ENCODE measurements around the gene CLIC3. TPM values are rescaled to one million over a fixed set of nuclear protein-coding genes. Genes with fewer than 3 reads are reported as not detected.

The CLIC3 gene
- total RNA-seq, 2 donors from 2014 or later, result 4.3 to 38.2 TPM

DNA sequence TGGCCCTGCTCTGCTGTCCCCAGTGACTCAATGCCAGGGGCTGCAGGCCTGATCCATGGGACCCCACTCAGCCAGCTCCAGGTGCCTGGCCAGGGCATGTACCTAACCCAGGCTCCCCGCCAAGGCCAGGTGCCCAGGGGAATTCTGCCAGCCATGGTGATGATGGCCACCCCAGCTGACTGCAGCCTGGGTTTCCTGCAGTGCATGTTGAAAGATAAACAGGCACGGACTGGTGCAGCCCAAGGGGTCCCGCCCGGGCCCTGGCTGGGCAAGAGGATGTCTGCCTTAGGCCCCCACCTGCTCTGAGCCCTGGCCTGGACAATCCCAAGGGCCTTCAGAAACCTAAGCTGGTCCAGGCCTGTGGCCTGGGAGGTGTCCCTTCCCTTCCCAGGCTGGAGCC is 30.5 kb upstream of the CLIC3 start:
- peak overlapping the region in 1 of 2 donors; percentile 31 for H3K27ac Mint-ChIP-seq
- ATAC-seq (no peak), DNase-seq (ENCODE audit: low spot score) (no peak)
- H3K36me3 Mint-ChIP-seq, result no peaks in the 10 kb centered on the region
- H3K4me3 Mint-ChIP-seq, result peak overlapping the region; percentile 87
- no peaks in the 10 kb centered on the region for H3K27me3 Mint-ChIP-seq
- H3K9me3 Mint-ChIP-seq, result no peaks in the 10 kb centered on the region
- peaks cover 19 to 30% of the 10 kb centered on the region in 2 donors for H3K4me1 Mint-ChIP-seq (ENCODE audit: low read depth in 2 of 2)

DNA sequence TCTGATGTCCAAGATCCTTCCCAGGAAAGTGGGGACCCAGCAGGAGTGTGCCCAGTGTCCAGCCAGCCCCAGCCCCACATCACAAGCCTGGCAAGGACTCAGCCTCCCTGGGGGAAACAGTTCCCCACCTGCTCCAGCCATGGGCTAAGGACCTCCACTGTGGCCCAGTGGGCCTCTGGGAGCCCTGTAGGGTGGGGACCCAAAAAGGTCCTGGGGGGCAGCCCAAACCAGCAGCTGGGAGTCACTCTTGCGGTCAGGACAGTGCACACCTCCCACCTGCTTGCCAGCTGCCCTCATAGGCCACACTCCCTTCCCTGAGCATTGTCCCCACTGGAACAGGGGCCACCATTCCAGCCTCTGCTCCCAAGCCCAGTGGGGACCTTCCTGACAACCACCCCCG is 30.0 kb upstream of the CLIC3 start:
- ATAC-seq (no peak), DNase-seq (ENCODE audit: low spot score) (no peak)
- Mint-ChIP-seq H3K4me3 (peak overlapping the region; percentile 27), H3K36me3 (no peaks in the 10 kb centered on the region), H3K27ac (no peak overlapping the region), H3K9me3 (no peaks in the 10 kb centered on the region), H3K27me3 (no peaks in the 10 kb centered on the region), H3K4me1 (ENCODE audit: low read depth in 2 of 2) (peaks cover 17 to 29% of the 10 kb centered on the region in 2 donors)

DNA sequence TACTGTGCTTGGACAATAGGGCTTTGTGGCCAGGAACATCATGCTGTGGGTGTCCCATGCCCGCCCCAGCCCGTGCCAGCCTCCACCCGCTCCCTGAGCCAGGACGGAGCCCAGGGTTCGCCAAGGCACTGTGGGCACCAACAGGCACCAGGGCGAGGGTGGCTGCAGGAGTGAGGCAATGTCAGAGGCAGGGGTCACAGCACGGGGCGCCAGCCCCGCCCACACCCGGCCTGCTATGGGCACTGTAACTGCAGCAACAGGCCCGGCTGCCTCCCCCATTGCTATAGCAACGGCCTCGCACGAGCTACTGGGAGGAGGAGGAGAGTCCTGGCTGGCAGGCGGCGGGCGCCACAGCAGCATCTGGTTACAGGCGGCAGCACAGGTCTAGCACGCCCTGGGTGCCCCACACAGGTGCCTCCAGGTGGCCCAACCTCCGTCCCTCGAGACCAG is 29.2 kb upstream of the CLIC3 start:
- no peaks in the 10 kb centered on the region for H3K9me3 Mint-ChIP-seq
- no peak overlapping the region for H3K27ac Mint-ChIP-seq
- H3K4me3 Mint-ChIP-seq, result no peak overlapping the region
- DNase-seq (ENCODE audit: low spot score), result no peak
- peaks cover 12 to 26% of the 10 kb centered on the region in 2 donors for H3K4me1 Mint-ChIP-seq (ENCODE audit: low read depth in 2 of 2)
- no peak for ATAC-seq
- no peaks in the 10 kb centered on the region for H3K36me3 Mint-ChIP-seq
- no peaks in the 10 kb centered on the region for H3K27me3 Mint-ChIP-seq

DNA sequence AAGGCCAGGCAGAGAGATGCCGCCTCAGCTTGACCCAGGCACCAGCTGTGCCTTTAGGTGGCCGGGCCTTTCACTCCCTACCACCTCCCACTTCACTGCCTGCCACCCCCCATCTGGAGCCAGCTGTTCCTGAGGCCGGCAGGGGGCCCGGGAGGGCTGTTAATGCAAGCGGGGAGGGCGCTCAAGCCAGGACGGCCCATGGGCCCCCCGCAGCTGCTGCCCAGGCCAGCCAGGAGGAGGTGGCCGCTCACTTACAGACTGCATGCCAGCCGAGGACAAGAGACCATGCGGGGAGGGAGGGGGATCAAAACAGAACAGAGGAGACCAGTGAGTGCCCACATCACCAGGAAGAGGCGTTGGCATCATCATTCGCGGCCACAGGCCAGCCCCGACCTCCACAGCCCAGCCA is 27.2 kb upstream of the CLIC3 start:
- H3K4me1 Mint-ChIP-seq (ENCODE audit: low read depth in 2 of 2), result peaks cover 0 to 12% of the 10 kb centered on the region in 2 donors
- no peaks in the 10 kb centered on the region for H3K36me3 Mint-ChIP-seq
- ATAC-seq, result no peak

DNA sequence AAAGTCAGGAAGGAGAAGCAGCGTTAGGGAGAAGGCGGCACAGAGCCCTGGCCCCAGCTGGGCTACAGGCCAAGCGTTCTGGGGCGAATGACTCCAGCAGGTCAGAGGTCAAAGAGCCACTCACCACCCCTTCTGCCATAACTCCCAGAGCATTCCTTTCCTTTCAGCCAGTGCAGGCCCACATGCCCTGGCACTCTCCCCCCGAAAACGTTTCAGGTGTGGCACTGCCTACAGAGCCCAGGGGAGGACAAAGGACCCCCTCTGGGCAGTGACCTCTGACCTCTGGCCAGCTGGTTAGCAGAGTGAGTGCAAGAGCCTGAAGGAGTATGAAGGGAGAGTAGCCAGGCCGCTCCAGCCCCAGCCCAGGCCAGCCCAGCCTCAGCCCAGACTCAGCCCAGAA is 26.8 kb upstream of the CLIC3 start:
- Mint-ChIP-seq H3K9me3 (no peaks in the 10 kb centered on the region), H3K4me1 (ENCODE audit: low read depth in 2 of 2) (peaks cover 0 to 12% of the 10 kb centered on the region in 2 donors), H3K27ac (no peak overlapping the region), H3K36me3 (no peaks in the 10 kb centered on the region), H3K27me3 (no peaks in the 10 kb centered on the region), H3K4me3 (no peak overlapping the region)
- ATAC-seq, result no peak
- DNase-seq (ENCODE audit: low spot score), result no peak

More for the DNA sequence above, 27.2 kb upstream of the CLIC3 start:
- DNase-seq (ENCODE audit: low spot score), result no peak
- no peak overlapping the region for H3K27ac Mint-ChIP-seq
- H3K9me3 Mint-ChIP-seq, result no peaks in the 10 kb centered on the region
- no peak overlapping the region for H3K4me3 Mint-ChIP-seq
- H3K27me3 Mint-ChIP-seq, result no peaks in the 10 kb centered on the region

DNA sequence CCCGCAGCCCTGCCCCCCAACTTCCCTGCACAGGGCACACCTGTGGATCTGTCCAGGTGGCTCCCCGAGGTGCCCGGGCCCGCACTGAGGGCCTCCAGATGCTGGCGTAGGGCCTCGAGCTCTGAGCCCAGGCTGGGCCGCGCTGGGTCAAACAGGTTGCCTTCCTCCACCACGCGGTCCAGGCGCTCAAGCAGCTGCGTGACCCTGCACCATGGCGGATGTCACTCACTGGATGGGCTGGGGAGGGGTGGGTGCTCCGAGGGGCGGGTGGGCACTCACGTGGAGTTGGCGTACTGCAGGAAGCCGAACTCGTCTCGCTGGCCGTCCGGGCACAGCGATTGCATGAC is 26.3 kb upstream of the CLIC3 start:
- DNase-seq (ENCODE audit: low spot score), result no peak
- Mint-ChIP-seq H3K4me3 (no peak overlapping the region), H3K4me1 (ENCODE audit: low read depth in 2 of 2) (peaks cover 0 to 12% of the 10 kb centered on the region in 2 donors), H3K36me3 (no peaks in the 10 kb centered on the region), H3K9me3 (no peaks in the 10 kb centered on the region), H3K27ac (no peak overlapping the region), H3K27me3 (no peaks in the 10 kb centered on the region)
- no peak for ATAC-seq

DNA sequence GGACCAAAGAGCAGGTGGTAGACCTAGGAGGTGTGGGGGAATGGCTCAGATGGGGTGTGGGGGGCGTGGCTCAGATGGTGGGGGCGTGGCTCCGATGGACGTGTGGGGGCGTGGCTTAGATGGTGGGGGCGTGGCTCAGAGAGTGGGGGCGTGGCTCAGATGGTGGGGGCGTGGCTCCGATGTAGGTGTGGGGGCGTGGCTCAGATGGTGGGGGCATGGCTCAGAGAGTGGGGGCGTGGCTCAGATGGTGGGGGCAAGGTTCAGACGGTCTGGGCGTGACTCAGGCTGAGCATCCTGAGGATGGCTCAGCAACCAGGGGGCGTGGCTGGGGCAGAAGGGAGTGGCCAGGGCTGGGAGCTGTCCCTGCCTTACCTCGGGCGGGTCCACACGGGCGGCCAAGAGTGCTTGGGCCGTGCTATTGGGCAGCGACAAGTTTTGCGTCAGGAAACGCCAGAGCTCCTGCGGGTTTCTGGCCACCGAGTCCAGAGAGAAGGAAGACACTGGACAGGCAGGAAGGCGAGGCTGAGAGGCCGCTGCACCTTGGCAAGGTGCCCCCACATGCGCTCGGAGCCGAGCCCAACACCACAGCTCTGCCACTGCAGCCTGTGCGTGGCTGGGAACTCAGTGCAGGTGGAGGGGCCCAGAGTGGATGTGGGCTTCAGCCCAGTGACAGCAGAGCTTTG is 25.8 kb upstream of the CLIC3 start:
- H3K9me3 Mint-ChIP-seq, result no peaks in the 10 kb centered on the region
- H3K4me1 Mint-ChIP-seq (ENCODE audit: low read depth in 2 of 2), result peaks cover 0 to 10% of the 10 kb centered on the region in 2 donors
- H3K27me3 Mint-ChIP-seq, result no peaks in the 10 kb centered on the region
- H3K27ac Mint-ChIP-seq, result no peak overlapping the region
- no peaks in the 10 kb centered on the region for H3K36me3 Mint-ChIP-seq
- DNase-seq (ENCODE audit: low spot score) (peak; percentile 85), ATAC-seq (peak; percentile 88 to 89)
- no peak overlapping the region for H3K4me3 Mint-ChIP-seq

DNA sequence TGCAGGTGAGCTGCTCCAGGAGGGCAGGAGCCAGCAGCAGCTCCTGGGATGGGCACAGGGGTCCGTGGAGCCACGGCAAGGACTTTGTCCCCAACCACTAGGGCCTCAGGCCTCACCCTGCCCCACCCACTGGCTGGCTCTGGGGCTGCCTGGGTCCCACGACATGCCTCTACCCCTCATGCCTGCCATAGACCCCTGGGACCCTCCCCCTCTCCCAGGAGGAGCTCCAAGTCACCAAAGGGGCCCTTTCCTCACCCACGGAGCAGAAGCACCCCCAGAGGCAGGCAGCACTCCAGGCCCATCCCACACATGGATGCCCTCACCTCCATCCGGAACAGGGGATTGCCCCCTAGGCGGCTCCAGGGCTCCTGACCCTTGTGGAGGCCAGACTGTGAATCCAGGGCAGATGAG is 25.2 kb upstream of the CLIC3 start:
- Mint-ChIP-seq H3K27me3 (no peaks in the 10 kb centered on the region), H3K36me3 (no peaks in the 10 kb centered on the region), H3K4me3 (no peak overlapping the region), H3K9me3 (no peaks in the 10 kb centered on the region), H3K4me1 (ENCODE audit: low read depth in 2 of 2) (peaks cover 0 to 8% of the 10 kb centered on the region in 2 donors), H3K27ac (no peak overlapping the region)
- DNase-seq (ENCODE audit: low spot score), result no peak
- ATAC-seq, result no peak

DNA sequence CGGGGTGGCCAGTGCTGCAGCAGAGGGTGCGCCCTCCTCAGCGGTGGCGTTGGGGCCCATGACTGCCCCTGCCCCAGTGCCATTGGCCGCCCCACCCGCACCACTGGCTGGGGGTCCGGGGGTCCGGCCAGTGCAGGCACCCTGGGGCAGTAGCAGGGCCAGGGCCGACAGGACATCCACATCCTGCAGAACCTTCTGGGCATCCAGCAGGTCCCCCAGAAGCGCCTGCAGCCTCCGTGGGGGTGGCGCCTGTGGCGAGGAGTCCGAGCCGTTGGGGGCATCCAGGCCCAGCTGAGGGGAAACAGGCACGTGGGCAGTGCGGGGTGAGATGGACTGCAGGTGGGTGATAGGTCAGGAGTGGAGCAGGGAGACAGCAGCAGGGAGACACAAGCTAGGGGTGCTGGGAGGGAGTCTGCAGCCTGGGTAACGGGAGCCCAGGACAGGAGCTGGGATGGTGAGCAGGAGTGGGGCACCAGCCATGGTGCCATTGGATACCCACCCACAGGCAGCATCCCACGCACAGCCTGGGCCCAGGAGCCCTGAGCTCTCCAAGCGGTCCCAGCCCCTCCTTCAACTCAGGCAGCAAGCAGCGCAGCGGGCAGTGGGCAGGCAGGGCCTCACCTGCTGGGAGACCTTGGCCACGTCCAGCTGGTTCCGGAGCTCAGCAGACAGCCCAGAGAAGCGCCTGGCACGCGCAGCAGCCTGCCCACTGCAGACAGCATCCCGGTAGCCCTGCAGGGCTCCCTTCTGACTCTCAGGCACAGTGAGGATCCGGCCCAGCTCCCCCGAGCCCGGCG is 24.6 kb upstream of the CLIC3 start:
- ATAC-seq (no peak), DNase-seq (ENCODE audit: low spot score) (no peak)
- Mint-ChIP-seq H3K9me3 (no peaks in the 10 kb centered on the region), H3K4me3 (no peak overlapping the region), H3K27me3 (no peaks in the 10 kb centered on the region), H3K4me1 (ENCODE audit: low read depth in 2 of 2) (peaks cover 0 to 8% of the 10 kb centered on the region in 2 donors), H3K36me3 (no peaks in the 10 kb centered on the region), H3K27ac (no peak overlapping the region)

DNA sequence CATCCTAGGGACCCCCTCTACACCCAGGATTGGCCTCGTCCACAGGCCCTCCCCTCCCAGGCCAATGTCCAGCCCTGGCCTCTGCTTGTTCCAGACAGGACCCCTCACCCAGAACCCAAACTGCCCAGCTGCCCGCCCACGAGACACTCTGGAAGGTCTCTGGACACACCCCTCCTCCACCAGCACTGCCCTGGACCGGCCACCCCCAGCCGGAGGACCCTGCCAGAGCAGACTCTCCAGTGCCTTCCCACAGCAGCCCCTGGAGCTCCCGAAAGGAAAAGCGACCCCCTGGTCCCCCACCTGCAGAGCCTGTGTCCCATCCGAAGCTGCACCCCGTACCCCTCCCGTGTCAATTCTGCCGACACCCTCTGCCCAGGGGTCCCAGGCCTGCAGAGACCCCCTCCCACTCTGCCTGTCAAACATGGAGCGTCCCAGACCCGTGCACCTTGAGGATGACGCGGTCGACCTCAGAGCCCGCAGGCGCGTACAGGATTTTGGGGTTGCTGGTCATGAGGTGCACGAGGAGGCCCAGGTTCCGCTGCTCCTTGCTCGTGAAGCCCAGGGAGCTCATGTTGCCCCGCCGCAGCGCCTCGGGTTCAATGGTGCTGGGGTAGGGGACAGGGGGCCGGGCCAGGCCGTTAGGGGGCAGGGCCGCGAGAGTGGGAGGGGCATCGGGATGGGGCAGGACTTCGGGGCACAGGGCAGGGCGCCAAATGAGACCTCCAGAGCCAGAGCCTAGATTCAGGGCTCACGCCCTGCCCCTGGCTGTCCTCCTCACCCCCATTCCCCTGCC is 23.7 kb upstream of the CLIC3 start:
- Mint-ChIP-seq H3K36me3 (no peaks in the 10 kb centered on the region), H3K27me3 (no peaks in the 10 kb centered on the region), H3K27ac (no peak overlapping the region), H3K9me3 (no peaks in the 10 kb centered on the region), H3K4me3 (no peak overlapping the region), H3K4me1 (ENCODE audit: low read depth in 2 of 2) (peaks cover 0 to 8% of the 10 kb centered on the region in 2 donors)
- ATAC-seq (no peak), DNase-seq (ENCODE audit: low spot score) (no peak)

DNA sequence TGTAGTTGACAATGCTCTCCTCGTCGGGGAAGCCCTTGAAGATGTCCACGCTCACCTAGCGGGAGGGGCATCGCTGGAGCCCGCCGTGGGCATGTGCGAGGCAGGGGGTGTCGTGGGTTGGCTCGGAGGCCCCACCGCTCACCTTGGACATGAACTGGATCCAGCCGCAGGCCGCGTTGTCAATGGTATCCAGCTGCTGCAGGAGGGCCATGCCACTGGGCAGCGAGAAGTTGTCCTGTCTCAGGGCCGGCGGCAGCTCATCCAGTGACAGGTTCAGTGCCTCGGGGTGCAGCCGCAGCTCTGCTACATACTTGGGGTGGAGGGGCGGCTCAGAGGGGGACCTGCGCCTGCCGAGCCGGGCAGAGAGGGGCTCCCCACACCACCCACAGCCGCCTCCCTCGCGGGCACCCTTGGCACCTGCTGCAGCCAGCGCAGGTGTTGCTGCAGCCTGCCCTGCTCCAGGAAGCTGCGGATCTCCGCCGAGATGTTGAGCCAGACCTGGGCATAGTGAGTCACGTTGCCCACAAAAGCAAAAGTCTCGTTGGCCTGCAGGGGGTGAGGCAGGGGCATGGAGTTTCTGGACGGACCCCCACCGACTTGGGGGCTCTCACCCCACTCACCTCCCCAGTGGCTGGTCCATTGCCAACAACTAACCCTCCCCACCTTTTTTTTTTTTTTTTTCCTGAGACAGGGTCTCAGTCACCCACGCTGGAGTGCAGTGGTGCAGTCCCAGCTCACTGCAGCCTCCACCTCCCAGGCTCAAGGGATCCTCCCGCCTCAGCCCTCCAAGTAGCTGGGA is 22.6 kb upstream of the CLIC3 start:
- DNase-seq (ENCODE audit: low spot score) (no peak), ATAC-seq (no peak)
- Mint-ChIP-seq H3K4me3 (no peak overlapping the region), H3K27me3 (no peaks in the 10 kb centered on the region), H3K9me3 (no peaks in the 10 kb centered on the region), H3K36me3 (no peaks in the 10 kb centered on the region), H3K27ac (no peak overlapping the region), H3K4me1 (ENCODE audit: low read depth in 2 of 2) (peaks cover 0 to 8% of the 10 kb centered on the region in 2 donors)

DNA sequence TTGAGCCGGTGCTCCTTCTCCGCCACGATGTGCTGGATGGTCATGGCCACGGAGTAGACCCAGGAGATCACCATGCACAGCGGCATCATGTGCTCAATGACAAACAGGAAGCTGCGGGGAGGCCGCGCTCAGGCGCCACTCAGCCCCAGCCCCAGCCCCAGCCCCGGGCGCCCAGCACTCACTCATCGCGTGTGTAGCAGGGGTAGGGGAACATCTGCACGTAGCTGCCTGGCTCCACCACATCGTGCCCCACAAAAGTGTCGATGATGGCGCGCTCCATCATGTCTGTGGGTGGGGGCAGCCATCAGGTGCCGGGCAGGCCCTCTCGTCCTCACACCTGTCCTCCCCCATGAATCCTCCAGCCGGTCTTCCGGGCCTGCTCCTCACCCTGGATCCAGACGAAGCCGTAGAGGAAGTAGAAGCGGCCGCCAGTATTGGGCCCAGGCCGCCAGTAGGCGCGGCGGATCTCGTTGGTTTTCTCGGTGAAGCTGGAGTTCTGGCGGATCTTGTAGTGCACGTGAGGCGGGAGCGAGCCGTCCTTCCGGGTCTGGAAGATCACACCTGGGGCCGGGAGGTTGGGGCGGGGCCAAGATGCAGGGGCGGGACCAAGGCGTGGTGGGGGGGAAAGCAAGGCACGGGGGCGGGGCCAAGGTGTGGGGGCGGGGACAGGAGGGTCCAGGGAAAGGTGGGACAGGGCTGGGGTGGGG is 21.6 kb upstream of the CLIC3 start:
- no peaks in the 10 kb centered on the region for H3K27me3 Mint-ChIP-seq
- no peak overlapping the region for H3K27ac Mint-ChIP-seq
- no peak for DNase-seq (ENCODE audit: low spot score)
- H3K9me3 Mint-ChIP-seq, result no peaks in the 10 kb centered on the region
- H3K4me1 Mint-ChIP-seq (ENCODE audit: low read depth in 2 of 2), result peaks cover 0 to 7% of the 10 kb centered on the region in 2 donors
- H3K4me3 Mint-ChIP-seq, result no peak overlapping the region
- ATAC-seq, result no peak
- no peaks in the 10 kb centered on the region for H3K36me3 Mint-ChIP-seq

DNA sequence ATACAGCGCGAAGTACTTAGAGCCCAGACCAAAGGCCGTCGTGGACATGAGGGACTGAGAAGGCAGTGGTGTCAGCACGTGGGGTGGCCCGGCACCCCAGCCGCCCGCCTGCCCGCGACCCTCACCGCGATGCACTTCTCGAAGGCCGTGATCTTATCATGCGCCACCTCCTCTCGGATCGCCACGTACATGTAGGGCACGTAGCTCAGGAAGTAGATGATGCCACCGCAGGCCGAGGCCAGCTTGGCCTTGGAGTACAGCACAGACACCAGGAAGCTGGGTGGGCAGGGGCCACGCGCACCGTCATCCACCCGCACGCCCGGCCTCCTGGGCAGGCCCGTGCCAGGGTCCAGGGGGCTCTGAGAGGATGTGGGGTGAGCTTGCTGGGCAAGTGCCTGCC is 20.7 kb upstream of the CLIC3 start:
- H3K36me3 Mint-ChIP-seq, result no peaks in the 10 kb centered on the region
- peaks cover 0 to 3% of the 10 kb centered on the region in 2 donors for H3K4me1 Mint-ChIP-seq (ENCODE audit: low read depth in 2 of 2)
- no peaks in the 10 kb centered on the region for H3K9me3 Mint-ChIP-seq
- no peak overlapping the region for H3K4me3 Mint-ChIP-seq
- no peak overlapping the region for H3K27ac Mint-ChIP-seq
- no peaks in the 10 kb centered on the region for H3K27me3 Mint-ChIP-seq
- ATAC-seq (no peak), DNase-seq (ENCODE audit: low spot score) (no peak)

Data from natural killer cell treated with Interleukin-12 subunit alpha and Interleukin-12 subunit beta and Interleukin-15 and Interleukin-18, amount 100 ng/mL, for 72 hours (primary cell).